Activated T-helper 9 cell treated with anti-CD3 and anti-CD28 coated beads, Interleukin-2, amount 50 U/mL, for 16 hours (primary cell): ENCODE results near the gene HSD17B13.

Source experiments
- DNase-seq: peaks from one replicate; pipeline ENCODE4 v3.0.0-alpha.2; 2020; ENCODE audit warnings: low read depth

The HSD17B13 gene

GRCh38 chr4:87262886-87263285 is 59.8 kb downstream of the HSD17B13 start:
- DNase-seq = no peak

GRCh38 chr4:87260477-87260876 is 62.2 kb downstream of the HSD17B13 start:
- no peak for DNase-seq

- no peak for DNase-seq
Measured at GRCh38 chr4:87258677-87259076, 64.0 kb downstream of the HSD17B13 start.

GRCh38 chr4:87257523-87257922 is 65.2 kb downstream of the HSD17B13 start:
- no peak for DNase-seq

- DNase-seq = no peak
Measured at GRCh38 chr4:87255755-87256154, 66.9 kb downstream of the HSD17B13 start.
